K562 (cell line): ENCODE measurements around the gene PBXIP1. TPM values are rescaled to one million over a fixed set of nuclear protein-coding genes. Genes with fewer than 3 reads are reported as not detected.

Experiments
- ATAC-seq: fragments of 200-7000 bp; cut with Tn5 transposase; 3 replicates; pipeline ENCODE4 v1.9.1; 2020; ENCODE audit warnings: moderate library complexity
- BruUV-seq: library from RNA; stranded (reverse); fragments of 400-500 nt; replicated peaks from 2 replicates; lab custom pipeline; 2021; lab: Mats Ljungman, UMichigan
- CTCF ChIA-PET: fragments of 300-600 bp; formaldehyde crosslinking; extraction: SDS; loops from one replicate; lab custom pipeline; 2021; ENCODE audit warnings: low intra/inter-chr PET ratio; lab: Yijun Ruan, JAX
- POLR2A ChIA-PET: fragments of 300-600, 350-650 bp; sonication (Branson Sonifier 250); formaldehyde crosslinking; extraction: SDS; loops from one replicate; lab custom pipeline; 2021; ENCODE audit warnings: antibody characterized with exemption, inconsistent platforms; lab: Yijun Ruan, JAX
- DNase-seq, 4 experiments: peaks; one replicate each; pipeline versions ENCODE4 v3.0.0 to v3.0.0-alpha.2; 2011 to 2018; ENCODE audit warnings: low spot score in 3 of 4, mixed read lengths in 3 of 4; ENCODE audit errors: extremely low read depth in 1 of 4
- FAIRE-seq: peaks from 2 replicates; lab custom pipeline; 2011; peaks lifted over from hg19 to GRCh38; lab: Jason Lieb, UNC
- H2AFZ ChIP-seq: 2 replicates; pipeline ENCODE4 v1.6.0; 2011; ENCODE audit warnings: low read depth, low read length, control low read depth, inconsistent platforms
- H3K27ac ChIP-seq: fragments of 200-600 bp; 3 replicates; pipeline ENCODE4 v1.8.0; 2011; ENCODE audit warnings: low read depth, mild to moderate bottlenecking, control low read depth, inconsistent platforms, low read length, moderate library complexity, mixed read lengths; ENCODE audit errors: extremely low read depth
- H3K27me3 ChIP-seq, 2 experiments: fragments of 300-600 bp in 1 of 2; 2 replicates in 1 of 2; 3 replicates in 1 of 2; pipeline versions ENCODE4 v1.6.0 to v1.8.0; 2011; ENCODE audit warnings: inconsistent platforms in 2 of 2, low read length in 2 of 2, mild to moderate bottlenecking in 1 of 2, mixed read lengths in 1 of 2, moderate library complexity in 1 of 2; ENCODE audit not compliant: control insufficient read depth in 2 of 2, insufficient read depth in 2 of 2
- H3K36me3 ChIP-seq: fragments of 300-600 bp; 3 replicates; pipeline ENCODE4 v1.8.0; 2011; ENCODE audit warnings: mild to moderate bottlenecking, low read length, inconsistent platforms; ENCODE audit not compliant: control insufficient read depth, insufficient read depth
- H3K4me1 ChIP-seq, 2 experiments: fragments of 200-600 bp in 1 of 2; replicated peaks in 1 of 2; 2 replicates in 1 of 2; 3 replicates in 1 of 2; pipeline versions ENCODE4 v1.5.1 to v1.8.0; 2011; ENCODE audit warnings: inconsistent platforms in 2 of 2, low read length in 2 of 2, mild to moderate bottlenecking in 1 of 2, mixed read lengths in 1 of 2, moderate library complexity in 1 of 2; ENCODE audit not compliant: control insufficient read depth in 2 of 2, insufficient read depth in 2 of 2
- H3K4me2 ChIP-seq: 2 replicates; pipeline ENCODE4 v1.6.1; 2011; ENCODE audit warnings: low read length, control low read depth, inconsistent platforms, mixed read lengths; ENCODE audit not compliant: insufficient read depth
- H3K4me3 ChIP-seq: fragments of 200-600 bp; sonication (generic), shearing (Covaris generic); 2 replicates; pipeline ENCODE4 v1.5.1; 2016; ENCODE audit warnings: control low read depth, inconsistent platforms
- H3K79me2 ChIP-seq: fragments of 200-600 bp; 3 replicates; pipeline ENCODE4 v1.8.0; 2011; ENCODE audit warnings: low read length, inconsistent platforms; ENCODE audit not compliant: control insufficient read depth, insufficient read depth
- H3K9ac ChIP-seq, 2 experiments: 2 replicates each; pipeline versions ENCODE4 v1.6.0 to v1.6.1; 2011; ENCODE audit warnings: low read depth in 2 of 2, low read length in 2 of 2, control low read depth in 1 of 2, inconsistent platforms in 1 of 2, mild to moderate bottlenecking in 1 of 2, mixed read lengths in 1 of 2; ENCODE audit not compliant: insufficient read depth in 1 of 2
- H3K9me1 ChIP-seq: one replicate; pipeline ENCODE4 v1.6.0; 2011; ENCODE audit warnings: inconsistent platforms, mild to moderate bottlenecking, low read length, moderate library complexity; ENCODE audit not compliant: control insufficient read depth, insufficient read depth
- H3K9me3 ChIP-seq: replicated peaks from 2 replicates; pipeline ENCODE4 v1.5.1; 2011; ENCODE audit warnings: low read depth, low read length, inconsistent platforms; ENCODE audit not compliant: control insufficient read depth, insufficient read depth
- H4K20me1 ChIP-seq: replicated peaks from 2 replicates; pipeline ENCODE4 v1.6.1; 2011; ENCODE audit warnings: low read length, inconsistent platforms, mixed read lengths; ENCODE audit not compliant: control insufficient read depth, insufficient read depth
- ARID3A ChIP-seq: IDR thresholded peaks from 2 replicates; pipeline ENCODE4 v1.6.1; 2012; ENCODE audit warnings: low read depth, low read length, improper control_type of control experiment, borderline replicate concordance
- CBFA2T3 ChIP-seq: fragments of 450-650 bp; IDR thresholded peaks from 2 replicates; pipeline ENCODE4 v1.6.1; 2017
- CEBPB ChIP-seq: fragments of 450-650 bp; IDR thresholded peaks from 2 replicates; pipeline ENCODE4 v1.6.1; 2016; ENCODE audit warnings: missing genetic modification characterization, missing compliant biosample characterization
- CEBPG ChIP-seq, 3 experiments: fragments of 200-800 bp in 1 of 3; sonication (Bioruptor generic) in 1 of 3; sonication (generic) in 1 of 3; formaldehyde crosslinking in 1 of 3; IDR thresholded peaks in 2 of 3; conservative IDR thresholded peaks in 1 of 3; 2 replicates each; pipeline versions ENCODE4 v1.6.1 to v1.8.0; 2016 to 2022; ENCODE audit warnings: missing compliant biosample characterization in 2 of 3, missing genetic modification characterization in 2 of 3, mild to moderate bottlenecking in 1 of 3, missing genetic modification reagents in 1 of 3
- EP300 ChIP-seq: IDR thresholded peaks from 2 replicates; pipeline ENCODE4 v1.6.1; 2012; ENCODE audit warnings: low read length, improper control_type of control experiment
- FIP1L1 ChIP-seq: fragments of 200-400 bp; formaldehyde crosslinking; IDR thresholded peaks from 2 replicates; pipeline ENCODE4 v1.6.1; 2018; ENCODE audit warnings: mild to moderate bottlenecking, low read depth, low read length; ENCODE audit not compliant: poor library complexity, severe bottlenecking
- JUN ChIP-seq, 2 experiments: sonication (generic) in 1 of 2; formaldehyde crosslinking in 1 of 2; IDR thresholded peaks; 2 replicates each; pipeline versions ENCODE4 v1.6.1 to v1.8.0; 2012 to 2022; ENCODE audit warnings: borderline replicate concordance in 2 of 2, mild to moderate bottlenecking in 2 of 2, improper control_type of control experiment in 1 of 2, low read depth in 1 of 2, low read length in 1 of 2, missing genetic modification reagents in 1 of 2
- JUND ChIP-seq, 2 experiments: IDR thresholded peaks; 2 replicates in 1 of 2; 3 replicates in 1 of 2; pipeline ENCODE4 v1.6.1; 2011; ENCODE audit warnings: borderline replicate concordance in 2 of 2, low read depth in 2 of 2, low read length in 2 of 2, improper control_type of control experiment in 1 of 2, missing biosample characterization in 1 of 2, missing genetic modification characterization in 1 of 2, missing genetic modification reagents in 1 of 2
- LCOR ChIP-seq: sonication (generic); formaldehyde crosslinking; IDR thresholded peaks from 2 replicates; pipeline ENCODE4 v1.8.0; 2022; ENCODE audit warnings: mild to moderate bottlenecking, missing genetic modification reagents
- MCM5 ChIP-seq: fragments of 450-650 bp; IDR thresholded peaks from 2 replicates; pipeline ENCODE4 v1.6.1; 2016; ENCODE audit warnings: low read depth
- MXI1 ChIP-seq: IDR thresholded peaks from 2 replicates; pipeline ENCODE4 v1.6.1; 2011; ENCODE audit warnings: low read depth, mild to moderate bottlenecking, improper control_type of control experiment, low read length
- NCOA1 ChIP-seq: fragments of 450-650 bp; IDR thresholded peaks from 2 replicates; pipeline ENCODE4 v1.6.1; 2016; ENCODE audit warnings: low read depth
- NEUROD1 ChIP-seq: fragments of 150-350 bp; IDR thresholded peaks from 2 replicates; pipeline ENCODE4 v1.6.1; 2014; ENCODE audit warnings: borderline replicate concordance, low read length, low read depth; ENCODE audit not compliant: partially characterized antibody
- POLR2AphosphoS5 ChIP-seq: IDR thresholded peaks from 2 replicates; pipeline ENCODE4 v1.6.1; 2011; ENCODE audit warnings: mild to moderate bottlenecking, low read depth, low read length, moderate library complexity; ENCODE audit not compliant: control insufficient read depth, insufficient read depth
- SMAD4 ChIP-seq: fragments of 250-450 bp; sonication (Bioruptor Pico); conservative IDR thresholded peaks from 2 replicates; pipeline ENCODE4 v1.8.0; 2021; ENCODE audit warnings: inconsistent platforms, mild to moderate bottlenecking, moderate library complexity
- SMARCA5 ChIP-seq: fragments of 450-650 bp; IDR thresholded peaks from 2 replicates; pipeline ENCODE4 v1.6.1; 2016
- SRSF7 ChIP-seq: fragments of 200-400 bp; formaldehyde crosslinking; optimal IDR thresholded peaks from 2 replicates; pipeline ENCODE3; 2017; ENCODE audit warnings: mild to moderate bottlenecking, low read depth, low read length
- ZNF143 ChIP-seq: sonication (generic); formaldehyde crosslinking; IDR thresholded peaks from 2 replicates; pipeline ENCODE4 v1.9.0; 2022; ENCODE audit warnings: mild to moderate bottlenecking, missing genetic modification reagents
- ZNF184 ChIP-seq: sonication (generic); formaldehyde crosslinking; IDR thresholded peaks from 2 replicates; pipeline ENCODE4 v1.5.0; 2020; ENCODE audit warnings: missing genetic modification reagents
- ZNF23 ChIP-seq: fragments of 250-450 bp; sonication (Bioruptor Pico); IDR thresholded peaks from 2 replicates; pipeline ENCODE4 v1.4.0; 2020; ENCODE audit warnings: mild to moderate bottlenecking
- ZNF507 ChIP-seq: conservative IDR thresholded peaks from 2 replicates; pipeline ENCODE4 v1.6.1; 2017; ENCODE audit warnings: missing genetic modification characterization, missing compliant biosample characterization
- ZNF644 ChIP-seq: fragments of 200-800 bp; sonication (Bioruptor generic); IDR thresholded peaks from 2 replicates; pipeline ENCODE4 v1.6.1; 2016; ENCODE audit warnings: low read depth, missing genetic modification characterization, missing compliant biosample characterization
- ZNF75A ChIP-seq: fragments of 450-650 bp; formaldehyde crosslinking; IDR thresholded peaks from 2 replicates; pipeline ENCODE4 v1.4.0; 2020; ENCODE audit warnings: mild to moderate bottlenecking
- WGBS: fragments of 100-300 bp; shearing (Covaris generic); methylation state at CpG from one replicate; pipeline ENCODE4 v1.1.6; 2016; ENCODE audit warnings: low coverage, mixed read lengths; ENCODE audit not compliant: insufficient coverage; ENCODE audit errors: missing lambda C conversion rate; 5-methylcytosine and 5-hydroxymethylcytosine counted together
- in situ Hi-C: fragments of 300-500 bp; cut with MboI; formaldehyde crosslinking; loops from 4 replicates; pipeline ENCODE4 v1.15.0; 2018; ENCODE audit warnings: inconsistent platforms, mixed read lengths
- intact Hi-C: fragments of 100-400 bp; cut with micrococcal nuclease; formaldehyde crosslinking; loops from 2 replicates; pipeline ENCODE4 v1.14.2; 2022
- polyA plus RNA-seq, 8 experiments: library from polyadenylated mRNA; depleted of rRNA in 4 of 8; stranded (reverse) in 5 of 8; unstranded in 3 of 8; fragments of >200 nt; fragmentation: Nextera tagmentation in 2 of 8; fragmentation: Illumina TruSeq in 1 of 8; extraction: Ambion mirVana in 2 of 8; extraction: Trizol in 1 of 8; gene quantifications; 2 replicates each; pipeline versions ENCODE4 v1.2.1 to v1.2.3, GENCODE V29; 2011 to 2014; ENCODE audit warnings: inconsistent platforms in 1 of 8, missing spikeins in 1 of 8
- total RNA-seq, 7 experiments: library from RNA; depleted of rRNA in 6 of 7; stranded (reverse); fragments of >200 nt in 6 of 7; fragmentation: Illumina TruSeq in 2 of 7; extraction: Trizol in 2 of 7; gene quantifications; 2 replicates each; pipeline versions ENCODE4 v1.2.1 to v1.2.3, GENCODE V29; 2011 to 2021; ENCODE audit warnings: low replicate concordance in 1 of 7

The PBXIP1 gene
- total and polyA plus RNA-seq, 9 of the 15 experiments (the other 6 are each of a cell fraction or from before 2014, with no cell fraction given) = 0.13 to 8.3 (median 5.8) TPM

DNA sequence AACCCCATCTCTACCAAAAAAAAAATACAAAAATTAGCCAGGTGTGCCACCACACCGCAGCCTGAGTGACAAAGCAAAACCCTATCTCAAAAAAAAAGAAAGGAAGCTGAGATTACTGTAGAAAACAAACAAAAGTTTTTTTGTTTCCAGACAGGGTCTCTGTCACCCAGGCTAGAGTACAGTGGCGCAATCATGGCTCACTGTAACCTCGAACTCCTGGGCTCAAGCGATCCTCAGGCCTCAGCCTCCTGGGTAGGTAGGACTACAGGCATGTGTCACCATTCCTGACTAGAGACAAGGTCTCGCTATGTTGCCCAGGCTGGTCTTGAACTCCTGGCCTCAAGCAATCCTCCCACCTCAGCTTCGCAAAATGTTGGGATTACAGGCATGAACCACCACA, 8.5 kb upstream of the PBXIP1 start:
- Histone ChIP-seq H3K36me3 (peaks cover 68% of the 10 kb centered on the region), H4K20me1 (no peaks in the 10 kb centered on the region), H3K9ac (peak overlapping the region in 1 of 2 experiments; percentile 39; a peak in 1 of 4 replicates), H3K27me3 (no peaks in the 10 kb centered on the region), H2AFZ (no peak overlapping the region), H3K4me3 (no peak overlapping the region), H3K9me1 (no peaks in the 10 kb centered on the region), H3K79me2 (peaks cover 36% of the 10 kb centered on the region), H3K4me2 (no peak overlapping the region), H3K4me1 (peaks cover 20 to 41% of the 10 kb centered on the region in 2 experiments), H3K27ac (no peak overlapping the region), H3K9me3 (no peaks in the 10 kb centered on the region)
- no peak for ATAC-seq
- intact Hi-C loops = loop anchor here (5.0 kb wide), 1 partner anchor 118 kb away; no protein-coding TSS in a partner anchor
- no TSS peak for BruUV-seq
- no peak for DNase-seq
- no peak for FAIRE-seq
- in situ Hi-C loops = no loop called here
- POLR2A ChIA-PET = interaction anchor here (0.6 to 7.0 kb wide), 9 partner anchors 9 to 48 kb away, joined by 3 to 80 read pairs (median 3); partner anchors contain the start of genes CKS1B, FLAD1, LENEP and PBXIP1
- CTCF ChIA-PET = no interaction called here
- 52% methylated on average over 6 of the region's 6 CpGs for WGBS
- TF ChIP-seq SRSF7 (no peak), SMARCA5 (no peak), JUN (IDR thresholded peaks at IDR 0.05; ENCODE audit: borderline replicate concordance, low read depth, low read length) (no peak), JUN (CRISPR knock-in tag; IDR thresholded peaks at IDR 0.05; ENCODE audit: borderline replicate concordance) (no peak), NCOA1 (no peak), ZNF507 (tag) (no peak), MCM5 (no peak), CBFA2T3 (peak; percentile 23; the same call in 1 of the 2 replicates), ARID3A (no peak), JUND (IDR thresholded peaks at IDR 0.05; ENCODE audit: borderline replicate concordance, low read depth, low read length) (no peak), JUND (tag; IDR thresholded peaks at IDR 0.05; ENCODE audit: borderline replicate concordance, low read depth, low read length) (no peak), LCOR (CRISPR knock-in tag) (no peak), ZNF184 (CRISPR knock-in tag) (no peak), MXI1 (no peak), NEUROD1 (no peak), ZNF143 (CRISPR knock-in tag) (no peak), EP300 (no peak), CEBPB (tag) (peak; percentile 82), SMAD4 (CRISPR knock-in tag) (no peak), POLR2AphosphoS5 (no peak), FIP1L1 (no peak), CEBPG (CRISPR knock-in tag; IDR thresholded peaks at IDR 0.05) (no peak), CEBPG (tag; conservative IDR thresholded peaks at IDR 0.05 in 1 of 2, IDR thresholded peaks at IDR 0.05 in 1 of 2) (0 out of 4 replicates have a peak, but pooled peaks of 1 of the 2 experiments have one; percentile 13), ZNF75A (CRISPR knock-in tag) (no peak), ZNF23 (CRISPR knock-in tag) (no peak), ZNF644 (no peak)
